Measurements from ENCODE around the gene CSTF1. TPM values are rescaled to one million over a fixed set of nuclear protein-coding genes. Genes with fewer than 3 reads are reported as not detected.

Gene CSTF1
- total and polyA plus RNA-seq, 2 donors (not counting 3 experiments of a cell fraction or from before 2014, with no cell fraction given) = 39.6 to 49.3 TPM

DNA sequence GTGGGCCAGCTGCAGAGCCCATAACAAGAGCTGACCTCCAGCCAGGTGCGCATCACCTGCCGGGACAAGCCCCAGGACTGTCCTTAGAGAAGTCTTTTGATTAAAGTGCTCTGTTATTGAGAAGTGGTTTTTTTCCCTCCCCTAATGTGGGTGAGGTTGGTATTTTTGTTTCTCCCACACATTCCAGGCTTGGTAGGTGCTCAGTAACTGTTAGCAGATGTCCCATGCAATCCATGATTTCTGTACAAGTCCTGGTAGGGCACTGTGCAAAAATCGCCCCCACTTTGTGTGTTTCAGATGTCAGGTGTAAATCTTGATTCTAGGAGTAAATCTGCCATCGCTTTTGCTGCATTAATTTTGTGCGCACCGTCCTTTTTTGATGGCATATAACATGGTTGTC, 29.0 kb upstream of the CSTF1 start:
- no peaks in the 10 kb centered on the region for H3K9me1 ChIP-seq (replicated peaks; ENCODE audit: control insufficient read depth, extremely low read depth, insufficient read depth, low read length)
- H2AFZ ChIP-seq (ENCODE audit: low read depth, low read length) = no peak overlapping the region
- H3K27ac ChIP-seq (ENCODE audit: insufficient read depth, low read depth, low read length) = no peak overlapping the region
- no peak overlapping the region for H3K9ac ChIP-seq (replicated peaks; ENCODE audit: extremely low read depth, insufficient read depth, low read length)
- DNase-seq (ENCODE audit: low read depth, low spot score) (no peak), FAIRE-seq (no peak)
- intact Hi-C loops (cut with micrococcal nuclease) = no loop called here
- dilution Hi-C loops (cut with MboI; ENCODE audit: extremely low pct_ligation_motif_present, low sequenced_read_pairs) = no loop called here
- H3K4me1 ChIP-seq (ENCODE audit: control insufficient read depth, extremely low read depth, insufficient read depth, low read length) = peaks cover 6% of the 10 kb centered on the region
- BruUV-seq (replicated peaks) = no TSS peak
- no peaks in the 10 kb centered on the region for H3K27me3 ChIP-seq (ENCODE audit: control insufficient read depth in 2 of 2, insufficient read depth in 2 of 2, low read length in 2 of 2)
- ChIA-PET POLR2A (no interaction called here), CTCF (no interaction called here)
- TF ChIP-seq POLR2AphosphoS5 (IDR thresholded peaks at IDR 0.05; ENCODE audit: insufficient read depth, low read depth, low read length) (no peak), POLR2A (IDR thresholded peaks at IDR 0.05; ENCODE audit: low read depth, low read length) (no peak), JUN (IDR thresholded peaks at IDR 0.05; ENCODE audit: borderline replicate concordance, insufficient read depth, insufficient read length, low read depth) (no peak), FOS (IDR thresholded peaks at IDR 0.05; ENCODE audit: borderline replicate concordance, insufficient read depth, low read length) (no peak), GATA2 (IDR thresholded peaks at IDR 0.05; ENCODE audit: insufficient read depth, insufficient read length, low read depth, low read length) (no peak), MYC (IDR thresholded peaks at IDR 0.05; ENCODE audit: low read depth, low read length) (no peak), EZH2 (IDR thresholded peaks at IDR 0.05; ENCODE audit: borderline replicate concordance, low read depth, low read length, severe bottlenecking) (no peak)
- TF ChIP-seq, protein P1, sequence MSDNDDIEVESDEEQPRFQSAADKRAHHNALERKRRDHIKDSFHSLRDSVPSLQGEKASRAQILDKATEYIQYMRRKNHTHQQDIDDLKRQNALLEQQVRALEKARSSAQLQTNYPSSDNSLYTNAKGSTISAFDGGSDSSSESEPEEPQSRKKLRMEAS (IDR thresholded peaks at IDR 0.05; ENCODE audit: insufficient read depth, insufficient read length) = no peak
- TF ChIP-seq, protein P2, sequence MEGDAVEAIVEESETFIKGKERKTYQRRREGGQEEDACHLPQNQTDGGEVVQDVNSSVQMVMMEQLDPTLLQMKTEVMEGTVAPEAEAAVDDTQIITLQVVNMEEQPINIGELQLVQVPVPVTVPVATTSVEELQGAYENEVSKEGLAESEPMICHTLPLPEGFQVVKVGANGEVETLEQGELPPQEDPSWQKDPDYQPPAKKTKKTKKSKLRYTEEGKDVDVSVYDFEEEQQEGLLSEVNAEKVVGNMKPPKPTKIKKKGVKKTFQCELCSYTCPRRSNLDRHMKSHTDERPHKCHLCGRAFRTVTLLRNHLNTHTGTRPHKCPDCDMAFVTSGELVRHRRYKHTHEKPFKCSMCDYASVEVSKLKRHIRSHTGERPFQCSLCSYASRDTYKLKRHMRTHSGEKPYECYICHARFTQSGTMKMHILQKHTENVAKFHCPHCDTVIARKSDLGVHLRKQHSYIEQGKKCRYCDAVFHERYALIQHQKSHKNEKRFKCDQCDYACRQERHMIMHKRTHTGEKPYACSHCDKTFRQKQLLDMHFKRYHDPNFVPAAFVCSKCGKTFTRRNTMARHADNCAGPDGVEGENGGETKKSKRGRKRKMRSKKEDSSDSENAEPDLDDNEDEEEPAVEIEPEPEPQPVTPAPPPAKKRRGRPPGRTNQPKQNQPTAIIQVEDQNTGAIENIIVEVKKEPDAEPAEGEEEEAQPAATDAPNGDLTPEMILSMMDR (IDR thresholded peaks at IDR 0.05; ENCODE audit: extremely low read depth in 1 of 2, insufficient read depth in 1 of 2, low read depth in 1 of 2, low read length in 2 of 2) = no peak
- H4K20me1 ChIP-seq (replicated peaks; ENCODE audit: control insufficient read depth, extremely low read depth, insufficient read depth, low read length) = no peaks in the 10 kb centered on the region
- peaks cover 0 to 4% of the 10 kb centered on the region in 2 experiments for H3K36me3 ChIP-seq (ENCODE audit: control insufficient read depth in 2 of 2, extremely low read depth in 1 of 2, insufficient read depth in 2 of 2, low read length in 2 of 2)
- peaks cover 2% of the 10 kb centered on the region for H3K79me2 ChIP-seq (ENCODE audit: control insufficient read depth, insufficient read depth, low read length)
- H3K4me2 ChIP-seq (ENCODE audit: insufficient read depth, low read length) = no peak overlapping the region
- H3K4me3 ChIP-seq (replicated peaks in 1 of 3; ENCODE audit: insufficient read depth in 1 of 3, low read depth in 1 of 3, low read length in 3 of 3) = no peak overlapping the region
- no peaks in the 10 kb centered on the region for H3K9me3 ChIP-seq (replicated peaks; ENCODE audit: control insufficient read depth, insufficient read depth, low read length)
